GM23338 (cell line): ENCODE results near the gene DAAM2. TPM values are rescaled to one million over a fixed set of nuclear protein-coding genes. Genes with fewer than 3 reads are reported as not detected.

ENCODE experiments used
- ATAC-seq: fragments of 200-7000 bp; cut with Tn5 transposase; 3 replicates; pipeline ENCODE4 v1.9.1; 2020
- DNase-seq: peaks from one replicate; pipeline ENCODE4 v3.0.0-alpha.2; 2015; ENCODE audit warnings: low spot score
- H2AFZ ChIP-seq: fragments of 200-600 bp; sonication (generic); 2 replicates; pipeline ENCODE4 v1.8.0; 2016; ENCODE audit warnings: antibody characterized with exemption, mild to moderate bottlenecking, moderate library complexity
- H3F3A ChIP-seq: fragments of 200-600 bp; sonication (generic); replicated peaks from 2 replicates; pipeline ENCODE4 v1.8.0; 2017; ENCODE audit warnings: antibody characterized with exemption, mixed run types, low read depth
- H3K27ac ChIP-seq: fragments of 200-600 bp; sonication (generic); 2 replicates; pipeline ENCODE4 v1.6.1; 2016; ENCODE audit warnings: low read depth
- H3K27me3 ChIP-seq: fragments of 200-600 bp; sonication (generic); 2 replicates; pipeline ENCODE4 v1.8.0; 2016; ENCODE audit warnings: mild to moderate bottlenecking, mixed run types, moderate library complexity; ENCODE audit not compliant: insufficient read depth
- H3K36me3 ChIP-seq: fragments of 200-600 bp; sonication (generic); 2 replicates; pipeline ENCODE4 v1.8.0; 2016; ENCODE audit warnings: mild to moderate bottlenecking; ENCODE audit not compliant: insufficient read depth
- H3K4me1 ChIP-seq: fragments of 200-600 bp; sonication (generic); 2 replicates; pipeline ENCODE4 v1.8.0; 2016; ENCODE audit warnings: mild to moderate bottlenecking, moderate library complexity; ENCODE audit not compliant: insufficient read depth
- H3K4me2 ChIP-seq: fragments of 200-600 bp; sonication (generic); 2 replicates; pipeline ENCODE4 v1.7.1; 2017; ENCODE audit warnings: mixed run types
- H3K4me3 ChIP-seq: fragments of 200-600 bp; sonication (generic); 2 replicates; pipeline ENCODE4 v1.6.1; 2016; ENCODE audit warnings: mixed run types
- H3K79me2 ChIP-seq: fragments of 200-600 bp; sonication (generic); replicated peaks from 2 replicates; pipeline ENCODE4 v1.8.0; 2017; ENCODE audit warnings: mild to moderate bottlenecking; ENCODE audit not compliant: insufficient read depth
- H3K9me2 ChIP-seq: fragments of 200-600 bp; sonication (generic); 2 replicates; pipeline ENCODE4 v1.8.0; 2017; ENCODE audit not compliant: insufficient read depth
- H4K20me1 ChIP-seq: fragments of 200-600 bp; sonication (generic); replicated peaks from 2 replicates; pipeline ENCODE4 v1.8.0; 2017; ENCODE audit warnings: mild to moderate bottlenecking; ENCODE audit not compliant: insufficient read depth
- H3K27ac Mint-ChIP-seq: 2 replicates; pipeline ENCODE4 v1.8.0; 2020; ENCODE audit warnings: inconsistent platforms, mild to moderate bottlenecking, moderate library complexity, mixed read lengths
- H3K27me3 Mint-ChIP-seq: 3 replicates; pipeline ENCODE4 v1.8.0; 2022; ENCODE audit warnings: low read depth, mild to moderate bottlenecking, moderate library complexity, mixed read lengths, inconsistent platforms; ENCODE audit not compliant: insufficient read depth, poor library complexity
- H3K36me3 Mint-ChIP-seq: 3 replicates; pipeline ENCODE4 v1.8.0; 2021; ENCODE audit warnings: low read depth, mild to moderate bottlenecking, inconsistent platforms, moderate library complexity, mixed read lengths
- H3K4me1 Mint-ChIP-seq: 3 replicates; pipeline ENCODE4 v1.8.0; 2020; ENCODE audit warnings: mild to moderate bottlenecking, inconsistent platforms, mixed read lengths
- H3K4me3 Mint-ChIP-seq: 3 replicates; pipeline ENCODE4 v1.8.0; 2021; ENCODE audit warnings: moderate library complexity, mild to moderate bottlenecking, inconsistent platforms, mixed read lengths
- H3K9me3 Mint-ChIP-seq: 3 replicates; pipeline ENCODE4 v1.8.0; 2020; ENCODE audit warnings: moderate library complexity, mild to moderate bottlenecking, inconsistent platforms, mixed read lengths
- CREB1 ChIP-seq: fragments of 250-450 bp; sonication (Bioruptor Pico); IDR thresholded peaks from 2 replicates; pipeline ENCODE4 v1.5.0; 2020; ENCODE audit warnings: low read depth, mild to moderate bottlenecking, moderate library complexity
- CTCF ChIP-seq, 2 experiments: fragments of 200-600 bp in 1 of 2; sonication (generic) in 1 of 2; conservative IDR thresholded peaks; 2 replicates each; pipeline versions ENCODE4 v1.5.1 to v1.6.1; 2016 to 2017; ENCODE audit warnings: antibody characterized with exemption in 2 of 2, low read depth in 2 of 2, mild to moderate bottlenecking in 2 of 2, moderate library complexity in 1 of 2
- ETS1 ChIP-seq: IDR thresholded peaks from 2 replicates; pipeline ENCODE4 v1.6.1; 2016; ENCODE audit warnings: antibody characterized with exemption
- EZH2 ChIP-seq: fragments of 200-600 bp; sonication (generic); IDR thresholded peaks from one replicate; pipeline ENCODE4 v1.8.0; 2017; ENCODE audit warnings: antibody characterized with exemption, mild to moderate bottlenecking, low read depth; ENCODE audit not compliant: unreplicated experiment
- EZH2phosphoT487 ChIP-seq: fragments of 200-600 bp; sonication (generic); IDR thresholded peaks from one replicate; pipeline ENCODE4 v1.8.1; 2018; ENCODE audit warnings: antibody characterized with exemption; ENCODE audit not compliant: unreplicated experiment
- JUNB ChIP-seq: IDR thresholded peaks from one replicate; pipeline ENCODE4 v1.6.1; 2016; ENCODE audit warnings: antibody characterized with exemption; ENCODE audit not compliant: unreplicated experiment
- NANOG ChIP-seq: IDR thresholded peaks from 2 replicates; pipeline ENCODE4 v1.6.1; 2016; ENCODE audit warnings: antibody characterized with exemption, borderline replicate concordance
- POLR2AphosphoS5 ChIP-seq: IDR thresholded peaks from 2 replicates; pipeline ENCODE4 v1.6.1; 2016; ENCODE audit warnings: antibody characterized with exemption, low read depth
- REST ChIP-seq: IDR thresholded peaks from one replicate; pipeline ENCODE4 v1.6.1; 2018; ENCODE audit warnings: antibody characterized with exemption; ENCODE audit not compliant: unreplicated experiment
- STAT1 ChIP-seq: IDR thresholded peaks from one replicate; pipeline ENCODE4 v1.6.1; 2016; ENCODE audit warnings: antibody characterized with exemption; ENCODE audit not compliant: unreplicated experiment
- ZNF114 ChIP-seq: fragments of 250-450 bp; sonication (Bioruptor Pico); IDR thresholded peaks from 2 replicates; pipeline ENCODE4 v1.5.0; 2020; ENCODE audit warnings: mild to moderate bottlenecking, moderate library complexity
- ZNF331 ChIP-seq: fragments of 250-450 bp; sonication (Bioruptor Pico); IDR thresholded peaks from 2 replicates; pipeline ENCODE4 v1.5.0; 2020; ENCODE audit warnings: low read depth, mild to moderate bottlenecking, moderate library complexity
- ZNF462 ChIP-seq: fragments of 250-450 bp; sonication (Bioruptor Pico); IDR thresholded peaks from 2 replicates; pipeline ENCODE4 v1.5.0; 2020; ENCODE audit warnings: mild to moderate bottlenecking, moderate library complexity
- polyA plus RNA-seq: library from polyadenylated mRNA; unstranded; fragments of >200 nt; fragmentation: Nextera tagmentation; extraction: Ambion mirVana; gene quantifications from 2 replicates; pipeline ENCODE4 v1.2.1, GENCODE V29; 2016
- total RNA-seq: library from RNA; depleted of rRNA; stranded (reverse); fragments of >200 nt; shearing (Covaris generic); gene quantifications from 2 replicates; pipeline ENCODE4 v1.2.3, GENCODE V29; 2014

Gene DAAM2
- total and polyA plus RNA-seq, 2 experiments from 2014 or later, result 1.4 to 4.9 TPM

GRCh38 chr6:39910744-39911143, 118.6 kb downstream of the DAAM2 start:
- H2AFZ ChIP-seq, result no peak overlapping the region

More at GRCh38 chr6:39910744-39911143, 118.6 kb downstream of the DAAM2 start:
- H3K27ac Mint-ChIP-seq, result no peak overlapping the region
- no peaks in the 10 kb centered on the region for H3F3A ChIP-seq
- no peak overlapping the region for H3K4me2 ChIP-seq
- ATAC-seq (no peak), DNase-seq (no peak)
- no peaks in the 10 kb centered on the region for H3K4me1 ChIP-seq
- H3K9me3 Mint-ChIP-seq, result no peaks in the 10 kb centered on the region
- no peak overlapping the region for H3K4me3 ChIP-seq
- no peaks in the 10 kb centered on the region for H3K79me2 ChIP-seq
- H3K4me1 Mint-ChIP-seq, result 0 out of 3 replicates have a peak, but pooled peaks cover 3% of the 10 kb centered on the region
- H3K9me2 ChIP-seq, result no peaks in the 10 kb centered on the region
- TF ChIP-seq ZNF331 (CRISPR knock-in tag), result no peak
- TF ChIP-seq JUNB, result no peak
- no peak for TF ChIP-seq STAT1
- TF ChIP-seq EZH2, result no peak
- no peak for TF ChIP-seq ZNF114 (CRISPR knock-in tag)
- TF ChIP-seq CTCF (conservative IDR thresholded peaks at IDR 0.05; ENCODE audit: low read depth in 2 of 2), result no peak
- no peak for TF ChIP-seq CREB1
- no peak for TF ChIP-seq EZH2phosphoT487
- no peak for TF ChIP-seq ZNF462 (CRISPR knock-in tag)
- TF ChIP-seq POLR2AphosphoS5, result no peak
- no peak for TF ChIP-seq REST
- TF ChIP-seq NANOG, result no peak
- no peak for TF ChIP-seq ETS1
- no peaks in the 10 kb centered on the region for H3K36me3 ChIP-seq
- peaks cover 25% of the 10 kb centered on the region for H3K36me3 Mint-ChIP-seq
- H3K27ac ChIP-seq, result no peak overlapping the region
- no peaks in the 10 kb centered on the region for H3K27me3 Mint-ChIP-seq
- no peak overlapping the region for H3K4me3 Mint-ChIP-seq
- H3K27me3 ChIP-seq, result no peaks in the 10 kb centered on the region
- H4K20me1 ChIP-seq, result no peaks in the 10 kb centered on the region
